HepG2 (cell line): ENCODE data around the gene CDSN. TPM values are rescaled to one million over a fixed set of nuclear protein-coding genes. Genes with fewer than 3 reads are reported as not detected.

Experiments used
- ATAC-seq: fragments of 200-7000 bp; cut with Tn5 transposase; 3 replicates; pipeline ENCODE4 v1.9.1; 2020; ENCODE audit warnings: mild to moderate bottlenecking, moderate library complexity
- BruUV-seq: library from RNA; stranded (reverse); fragments of 400-500 nt; replicated peaks from 2 replicates; lab custom pipeline; 2021; lab: Mats Ljungman, UMichigan
- CTCF ChIA-PET: fragments of 300-600 bp; formaldehyde crosslinking; extraction: SDS; loops from one replicate; lab custom pipeline; 2021; ENCODE audit warnings: low total read pairs, inconsistent platforms, low intra/inter-chr PET ratio; lab: Yijun Ruan, JAX
- POLR2A ChIA-PET: fragments of 350-600 bp; sonication (Branson Sonifier 250); formaldehyde crosslinking; loops from one replicate; lab custom pipeline; 2020; ENCODE audit warnings: antibody characterized with exemption, inconsistent platforms; lab: Yijun Ruan, JAX
- DNase-seq: peaks from one replicate; pipeline ENCODE4 v3.0.0-alpha.2; 2015; ENCODE audit warnings: low spot score
- FAIRE-seq: peaks from 3 replicates; lab custom pipeline; 2011; peaks lifted over from hg19 to GRCh38; lab: Jason Lieb, UNC
- H2AFZ ChIP-seq: one replicate; pipeline ENCODE4 v1.6.1; 2011; ENCODE audit warnings: low read length, inconsistent platforms
- H3K27ac ChIP-seq: fragments of 300-600 bp; 3 replicates; pipeline ENCODE4 v1.8.0; 2011; ENCODE audit warnings: mixed run types, mild to moderate bottlenecking, mixed read lengths, low read length, inconsistent platforms; ENCODE audit not compliant: insufficient read depth; ENCODE audit errors: extremely low read length
- H3K27me3 ChIP-seq, 2 experiments: fragments of 200-600 bp in 1 of 2; 2 replicates in 1 of 2; 3 replicates in 1 of 2; pipeline versions ENCODE4 v1.6.0 to v1.8.0; 2011; ENCODE audit warnings: low read length in 2 of 2, mild to moderate bottlenecking in 2 of 2, moderate library complexity in 2 of 2, inconsistent platforms in 1 of 2; ENCODE audit not compliant: insufficient read depth in 2 of 2, control insufficient read depth in 1 of 2
- H3K36me3 ChIP-seq, 2 experiments: fragments of 200-600 bp in 1 of 2; replicated peaks in 1 of 2; 2 replicates in 1 of 2; 3 replicates in 1 of 2; pipeline versions ENCODE4 v1.5.1 to v1.8.0; 2011; ENCODE audit warnings: low read length in 2 of 2, inconsistent platforms in 1 of 2; ENCODE audit not compliant: insufficient read depth in 2 of 2, control insufficient read depth in 1 of 2
- H3K4me1 ChIP-seq: 2 replicates; pipeline ENCODE4 v1.5.1; 2012; ENCODE audit warnings: low read length, inconsistent platforms; ENCODE audit not compliant: insufficient read depth
- H3K4me2 ChIP-seq: 2 replicates; pipeline ENCODE4 v1.6.0; 2011; ENCODE audit warnings: low read depth, low read length, inconsistent platforms
- H3K4me3 ChIP-seq, 3 experiments: fragments of 200-600 bp in 1 of 3; sonication (generic), shearing (Covaris generic) in 1 of 3; replicated peaks in 1 of 3; 2 replicates each; pipeline ENCODE4 v1.5.1; 2011 to 2016; ENCODE audit warnings: low read length in 3 of 3, inconsistent platforms in 2 of 3, low read depth in 2 of 3, mild to moderate bottlenecking in 2 of 3, control low read depth in 1 of 3, mixed read lengths in 1 of 3; ENCODE audit not compliant: insufficient read depth in 1 of 3
- H3K79me2 ChIP-seq: one replicate; pipeline ENCODE4 v1.6.1; 2011; ENCODE audit warnings: low read length, inconsistent platforms; ENCODE audit not compliant: insufficient read depth
- H3K9ac ChIP-seq: 2 replicates; pipeline ENCODE4 v1.6.0; 2011; ENCODE audit warnings: mild to moderate bottlenecking, low read depth, low read length, inconsistent platforms; ENCODE audit not compliant: insufficient read depth
- H3K9me3 ChIP-seq: 2 replicates; pipeline ENCODE4 v1.5.1; 2012; ENCODE audit warnings: mild to moderate bottlenecking, low read length
- H4K20me1 ChIP-seq: 2 replicates; pipeline ENCODE4 v1.6.0; 2011; ENCODE audit warnings: inconsistent platforms, mild to moderate bottlenecking, low read length, moderate library complexity; ENCODE audit not compliant: insufficient read depth
- FLYWCH1 ChIP-seq: sonication (generic); formaldehyde crosslinking; IDR thresholded peaks from 2 replicates; pipeline ENCODE4 v1.8.1; 2023; ENCODE audit warnings: mild to moderate bottlenecking, missing genetic modification reagents
- MLLT10 ChIP-seq: sonication (generic); formaldehyde crosslinking; IDR thresholded peaks from 2 replicates; pipeline ENCODE4 v1.4.0; 2020; ENCODE audit warnings: missing genetic modification reagents
- PHF20 ChIP-seq: sonication (generic); formaldehyde crosslinking; IDR thresholded peaks from 2 replicates; pipeline ENCODE4 v1.5.0; 2020; ENCODE audit warnings: mild to moderate bottlenecking, missing genetic modification reagents
- RELA ChIP-seq: sonication (generic); formaldehyde crosslinking; IDR thresholded peaks from 2 replicates; pipeline ENCODE4 v1.4.0; 2020; ENCODE audit warnings: missing genetic modification reagents
- RFX1 ChIP-seq: fragments of 450-650 bp; IDR thresholded peaks from 2 replicates; pipeline ENCODE4 v1.6.1; 2017
- ZNF335 ChIP-seq: sonication (generic); formaldehyde crosslinking; IDR thresholded peaks from 2 replicates; pipeline ENCODE4 v1.4.0; 2020; ENCODE audit warnings: missing genetic modification reagents
- ZZZ3 ChIP-seq: sonication (generic); formaldehyde crosslinking; IDR thresholded peaks from 2 replicates; pipeline ENCODE4 v1.4.0; 2020; ENCODE audit warnings: missing genetic modification reagents, mild to moderate bottlenecking, borderline replicate concordance
- WGBS: methylation state at CpG from one replicate; pipeline ENCODE4 v1.1.6; 2017; ENCODE audit warnings: low lambda C conversion rate; 5-methylcytosine and 5-hydroxymethylcytosine counted together
- in situ Hi-C: cut with HindIII; loops from 2 replicates; pipeline ENCODE4 v1.10.0; 2017; ENCODE audit warnings: low pct_unique_long_range_greater_than_20kb; ENCODE audit not compliant: extremely low pct_ligation_motif_present
- intact Hi-C: fragments of 100-400 bp; cut with micrococcal nuclease; formaldehyde crosslinking; loops from one replicate; pipeline ENCODE4 v1.10.0; 2022; ENCODE audit not compliant: unreplicated experiment
- polyA plus RNA-seq, 8 experiments: library from polyadenylated mRNA; depleted of rRNA in 3 of 8; stranded (reverse) in 7 of 8; unstranded in 1 of 8; fragments of >200 nt; fragmentation: Illumina TruSeq in 4 of 8; extraction: Trizol in 4 of 8; gene quantifications; 2 replicates each; pipeline versions ENCODE4 v1.2.1 to v1.2.3, GENCODE V29; 2011 to 2016; ENCODE audit warnings: low read depth in 4 of 8, missing spikeins in 1 of 8, mixed read lengths in 1 of 8; ENCODE audit not compliant: insufficient read depth in 1 of 8
- total RNA-seq, 5 experiments: library from RNA; depleted of rRNA; stranded (reverse); fragments of >200 nt; fragmentation: Illumina TruSeq; extraction: Trizol; gene quantifications; 2 replicates each; pipeline ENCODE4 v1.2.3, GENCODE V29; 2016; ENCODE audit warnings: low read depth in 1 of 5

Gene CDSN
- total and polyA plus RNA-seq, 2 of the 13 experiments (the other 11 are each of a cell fraction or from before 2014, with no cell fraction given), result not detected

DNA sequence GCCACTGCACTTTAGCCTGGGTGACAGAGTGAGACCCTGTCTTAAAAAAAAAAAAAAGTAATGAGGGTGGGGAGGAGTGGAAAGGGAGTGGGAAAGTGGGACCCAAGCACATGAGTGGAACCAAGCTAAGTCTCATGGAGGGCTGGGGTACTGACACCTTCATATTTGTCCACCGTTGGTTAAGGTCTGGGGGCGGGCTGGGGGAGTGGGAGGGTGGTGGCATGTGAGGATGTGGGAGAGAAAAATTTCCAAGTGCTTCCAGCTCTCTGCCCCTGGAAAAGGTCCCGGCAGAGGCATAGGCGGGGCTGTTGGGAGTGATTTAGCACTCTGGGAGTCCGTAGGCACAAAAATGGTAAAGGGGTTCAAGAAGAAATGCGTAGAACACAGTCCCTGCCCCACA lies 12.6 kb upstream of the CDSN start:
- FAIRE-seq (no peak), ATAC-seq (no peak), DNase-seq (no peak)
- H3K27ac ChIP-seq, result no peak overlapping the region
- no TSS peak for BruUV-seq
- TF ChIP-seq FLYWCH1 (CRISPR knock-in tag) (no peak), ZNF335 (CRISPR knock-in tag) (no peak), PHF20 (no peak), RFX1 (no peak)
- no peaks in the 10 kb centered on the region for H3K9me3 ChIP-seq
- ChIA-PET POLR2A (no interaction called here), CTCF (no interaction called here)
- no peak overlapping the region for H3K4me3 ChIP-seq
- no peak overlapping the region for H3K9ac ChIP-seq
- 28% methylated on average over 6 of the region's 6 CpGs for WGBS
- intact Hi-C loops (no loop called here), in situ Hi-C loops (no loop called here)
- no peaks in the 10 kb centered on the region for H3K36me3 ChIP-seq
- peaks cover 0 to 11% of the 10 kb centered on the region in 2 experiments; a peak in 1 of 5 replicates for H3K27me3 ChIP-seq
- no peaks in the 10 kb centered on the region for H3K79me2 ChIP-seq
- no peak overlapping the region for H2AFZ ChIP-seq
- H4K20me1 ChIP-seq, result no peaks in the 10 kb centered on the region
- H3K4me1 ChIP-seq, result peaks cover 4% of the 10 kb centered on the region
- no peak overlapping the region for H3K4me2 ChIP-seq

DNA sequence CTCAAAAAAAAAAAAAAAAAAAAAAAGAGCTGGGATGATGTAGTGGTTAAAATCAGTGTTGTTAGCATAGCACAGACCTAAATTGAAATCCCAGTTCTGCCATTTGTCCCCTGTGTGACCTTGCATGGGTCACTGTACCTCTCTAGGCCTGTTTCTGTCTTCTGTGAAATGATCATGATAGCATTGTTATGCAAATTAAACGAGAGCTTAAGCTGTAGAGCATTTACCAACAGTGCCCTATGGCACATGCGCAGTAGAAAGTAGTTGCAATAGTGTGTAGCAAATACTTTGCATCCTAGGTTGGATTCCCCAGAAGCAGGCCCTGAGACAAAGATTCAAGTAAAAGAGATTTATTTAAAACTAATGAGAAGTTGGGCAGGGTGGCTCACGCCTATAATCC lies 11.3 kb upstream of the CDSN start:
- Histone ChIP-seq H3K4me2 (no peak overlapping the region), H3K4me1 (no peaks in the 10 kb centered on the region), H3K36me3 (no peaks in the 10 kb centered on the region), H3K4me3 (no peak overlapping the region), H3K9me3 (no peaks in the 10 kb centered on the region), H3K79me2 (no peaks in the 10 kb centered on the region), H3K9ac (no peak overlapping the region), H3K27me3 (peaks cover 0 to 15% of the 10 kb centered on the region in 2 experiments; a peak in 3 of 5 replicates), H2AFZ (no peak overlapping the region), H3K27ac (no peak overlapping the region), H4K20me1 (no peaks in the 10 kb centered on the region)
- intact Hi-C loops, result no loop called here
- DNase-seq, result no peak
- CTCF ChIA-PET, result no interaction called here
- POLR2A ChIA-PET, result no interaction called here
- BruUV-seq, result no TSS peak
- WGBS, result 43% methylated on average over 3 of the region's 3 CpGs
- ATAC-seq, result no peak
- TF ChIP-seq RELA (CRISPR knock-in tag) (no peak), ZZZ3 (CRISPR knock-in tag) (no peak), MLLT10 (no peak)
- in situ Hi-C loops, result no loop called here
- FAIRE-seq, result no peak
